ENCODE data around the gene CHRNB2.
"Not testable (repeated sequence)": the region's sequence is repeated elsewhere in the genome, so short reads cannot be mapped to it uniquely, and the experiment has no call there.

DNA sequence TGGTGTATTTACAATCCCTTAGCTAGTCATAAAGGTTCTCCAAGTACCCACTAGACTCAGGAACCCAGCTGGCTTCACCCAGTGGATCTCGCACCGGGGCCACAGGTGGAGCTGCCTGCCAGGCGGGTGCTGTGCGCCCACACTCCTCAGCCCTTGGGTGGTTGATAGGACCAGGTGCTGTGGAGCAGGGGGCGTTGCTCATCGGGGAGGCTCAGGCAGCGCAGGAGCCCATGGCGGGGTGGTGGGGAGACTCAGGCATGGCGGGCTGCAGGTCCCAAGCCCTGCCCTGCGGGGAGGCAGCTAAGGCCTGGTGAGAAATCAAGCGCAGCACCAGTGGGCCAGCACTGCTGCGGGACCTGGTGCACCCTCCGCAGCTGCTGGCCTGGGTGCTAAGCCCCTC lies 35.6 kb upstream of the CHRNB2 start:
- not testable (repeated sequence) for TF ChIP-seq POLR2AphosphoS5 (IDR thresholded peaks at IDR 0.05; ENCODE audit: low read depth, low read length); TAF1 (IDR thresholded peaks at IDR 0.05; ENCODE audit: low read depth, low read length); POLR2A (IDR thresholded peaks at IDR 0.05; ENCODE audit: low read depth, low read length); PAX5 (IDR thresholded peaks at IDR 0.05; ENCODE audit: insufficient read depth, low read length, severe bottlenecking)
